Lower leg skin (tissue), 4 donors: ENCODE measurements around the gene CDK12. TPM values are rescaled to one million over a fixed set of nuclear protein-coding genes. Genes with fewer than 3 reads are reported as not detected.

ENCODE experiments used
- DNase-seq, 2 donors: peaks; one replicate each; pipeline ENCODE4 v3.0.0-alpha.2; 2019; ENCODE audit warnings: low spot score in 2 of 2
- H3K4me3 ChIP-seq: fragments of 200-600 bp; sonication (generic); 2 replicates; pipeline ENCODE4 v1.5.1; 2017; ENCODE audit warnings: mild to moderate bottlenecking, low read depth; ENCODE audit not compliant: poor library complexity, severe bottlenecking
- CTCF ChIP-seq, 3 donors: fragments of 450-650 bp; IDR thresholded peaks; one replicate each; pipeline ENCODE4 v1.5.1; 2016; ENCODE audit warnings: antibody characterized with exemption in 3 of 3, mild to moderate bottlenecking in 3 of 3, moderate library complexity in 2 of 3
- POLR2A ChIP-seq, 2 donors: fragments of 450-650 bp; IDR thresholded peaks; one replicate each; pipeline ENCODE4 v1.6.1; 2016 to 2017; ENCODE audit warnings: antibody characterized with exemption in 2 of 2, mild to moderate bottlenecking in 1 of 2, moderate library complexity in 1 of 2
- WGBS, 2 donors: methylation state at CpG; one replicate each; pipeline ENCODE4 v1.1.5; 2018; 5-methylcytosine and 5-hydroxymethylcytosine counted together
- intact Hi-C: fragments of 100-400 bp; cut with DNase I; formaldehyde crosslinking; loops from one replicate; pipeline ENCODE4 v1.15.0; 2023; ENCODE audit warnings: low total_unique reads
- total RNA-seq, 4 donors: library from RNA; depleted of rRNA; stranded (reverse); fragments of >200 nt; gene quantifications; one replicate each; pipeline ENCODE4 v1.1.0, GENCODE V29; 2016

CDK12 gene
- total RNA-seq, 4 donors from 2014 or later: 33.9 to 56.8 (median 46.5) TPM

GRCh38 chr17:39582658-39583057 lies 121.4 kb downstream of the CDK12 start:
- TF ChIP-seq CTCF (IDR thresholded peaks at IDR 0.05) (no peak), POLR2A (IDR thresholded peaks at IDR 0.05) (no peak)
- no peak overlapping the region for H3K4me3 ChIP-seq
- WGBS, 2 donors: 44 to 54% methylated on average over 2 of the region's 2 CpGs
- intact Hi-C loops: no loop called here
- DNase-seq: no peak

Other genes starting within 250 kb of the CDK12 start
- 10 to 100 TPM in 2 of 4 donors, 1 to 10 TPM in 2; 2.3 to 35.6 (median 10.8) TPM for gene STAC2, start 235.5 kb upstream of the CDK12 start, total RNA-seq
- 10 to 100 TPM; 20.5 to 45.2 (median 30.8) TPM for gene FBXL20, start 59.9 kb upstream of the CDK12 start, total RNA-seq
- 10 to 100 TPM; 20.8 to 38.3 (median 25.9) TPM for gene MED1, start 10.2 kb upstream of the CDK12 start, total RNA-seq
- under 1 TPM in 2 of 4 donors, not detected in 2; 0.17 to 0.25 TPM for gene NEUROD2, start 146.4 kb downstream of the CDK12 start, total RNA-seq
- 100 to 1,000 TPM in 1 of 4 donors, 10 to 100 TPM in 3; 18.5 to 102 (median 51.8) TPM for gene PPP1R1B, start 165.5 kb downstream of the CDK12 start, total RNA-seq
- 10 to 100 TPM; 47.7 to 99.7 (median 65.7) TPM for gene STARD3, start 175.7 kb downstream of the CDK12 start, total RNA-seq
- gene TCAP, start 203.9 kb downstream of the CDK12 start, total RNA-seq: 1 to 10 TPM in 1 of 4 donors, under 1 TPM in 2, not detected in 1; 0.44 to 3.8 (median 0.62) TPM
- 1 to 10 TPM; 1.6 to 3.8 (median 1.9) TPM for gene PNMT, start 207.0 kb downstream of the CDK12 start, total RNA-seq
- gene PGAP3, start 226.6 kb downstream of the CDK12 start, total RNA-seq: 10 to 100 TPM; 24.2 to 41.4 (median 28.8) TPM
- 100 to 1,000 TPM; 181 to 244 (median 191) TPM for gene ERBB2, start 238.6 kb downstream of the CDK12 start, total RNA-seq